ENCODE data around the gene DDX11. TPM values are rescaled to one million over a fixed set of nuclear protein-coding genes. Genes with fewer than 3 reads are reported as not detected.
"Not testable (repeated sequence)": the region's sequence is repeated elsewhere in the genome, so short reads cannot be mapped to it uniquely, and the experiment has no call there.

DDX11 gene
- total RNA-seq (10 to 100 TPM in 2 of 10 donors, 1 to 10 TPM in 8; 3.0 to 13.4 (median 5.8) TPM), polyA plus RNA-seq (10 to 100 TPM in 1 of 2 donors, 1 to 10 TPM in 1; 5.4 to 16.1 TPM)
- long read RNA-seq, donor 1, partial matches to known transcripts: 1 of 9 reads
- long read RNA-seq, donor 1, other reads (novel, unspliced or antisense): 7 of 9 reads
- long read RNA-seq, donor 2, partial matches to known transcripts: 0 of 1 reads
- long read RNA-seq, donor 2, other reads (novel, unspliced or antisense): 1 of 1 reads
- long read RNA-seq, donor 3, partial matches to known transcripts: 2 of 9 reads
- long read RNA-seq, donor 3, other reads (novel, unspliced or antisense): 7 of 9 reads

- WGBS, 2 donors: 0 to 1% methylated on average over 58 of the region's 58 CpGs
- DNase-seq (peak; percentile 89 to 90), ATAC-seq (peak; percentile 96 to 99 (median 98))
- intact Hi-C loops (cut with DNase I); H3K27me3 ChIP-seq; H3K36me3 ChIP-seq; H3K9me3 ChIP-seq: not testable (repeated sequence)
- Histone ChIP-seq H3K27ac (peak within 1 kb of the TSS in 9 of 10 donors; percentile 21 to 89 (median 78)), H3K4me1 (peaks cover 0 to 12% (median 5%) of the 10 kb centered on the region in 9 donors), H3K4me3 (peak within 1 kb of the TSS; percentile 33 to 89 (median 66))
Observed at GRCh38 chr12:31073527-31074332, at the start of gene DDX11. TSS of gene DDX11 (plus strand) at chr12:31073860. CDS start at chr12:31078394, 4,534 bp downstream.

- DNase-seq (no peak), ATAC-seq (no peak)
- no peak for TF ChIP-seq CTCF (IDR thresholded peaks at IDR 0.05)
- Histone ChIP-seq H3K27ac (no peak overlapping the region), H3K4me1 (peaks cover 0 to 21% (median 13%) of the 10 kb centered on the region in 9 donors), H3K36me3 (no peaks in the 10 kb centered on the region), H3K27me3 (no peaks in the 10 kb centered on the region), H3K4me3 (no peak overlapping the region), H3K9me3 (no peaks in the 10 kb centered on the region)
- WGBS, 2 donors: 89 to 94% methylated on average over 7 of the region's 7 CpGs
- intact Hi-C loops (cut with DNase I): no loop called here
Observed at GRCh38 chr12:31026202-31026601, 47.5 kb upstream of the DDX11 start.

GRCh38 chr12:31027006-31027405 lies 46.7 kb upstream of the DDX11 start:
- H3K4me3 ChIP-seq; H3K27me3 ChIP-seq; ATAC-seq; H3K36me3 ChIP-seq; H3K9me3 ChIP-seq; H3K27ac ChIP-seq; intact Hi-C loops (cut with DNase I); DNase-seq: not testable (repeated sequence)
- peaks cover 0 to 26% (median 13%) of the 10 kb centered on the region in 9 donors for H3K4me1 ChIP-seq
- 93 to 99% methylated on average over 5 of the region's 5 CpGs for WGBS, 2 donors

GRCh38 chr12:31029468-31029867 lies 44.2 kb upstream of the DDX11 start:
- no peaks in the 10 kb centered on the region for H3K9me3 ChIP-seq
- WGBS, 2 donors: 42 to 58% methylated on average over 11 of the region's 11 CpGs
- ATAC-seq: peak in 5 of 8 donors; percentile 19 to 46 (median 32)
- no peak for TF ChIP-seq CTCF (IDR thresholded peaks at IDR 0.05)
- intact Hi-C loops (cut with DNase I): no loop called here
- no peaks in the 10 kb centered on the region for H3K36me3 ChIP-seq
- H3K4me3 ChIP-seq: peak overlapping the region in 2 of 10 donors; percentile 3 to 4
- peak overlapping the region in 8 of 10 donors; percentile 38 to 79 (median 64) for H3K27ac ChIP-seq
- DNase-seq: no peak
- peaks cover 0 to 46% (median 18%) of the 10 kb centered on the region in 9 donors for H3K4me1 ChIP-seq
- H3K27me3 ChIP-seq: no peaks in the 10 kb centered on the region

- Histone ChIP-seq H3K4me3 (peak overlapping the region in 2 of 10 donors; percentile 3 to 4), H3K27ac (peak overlapping the region in 8 of 10 donors; percentile 38 to 79 (median 64)), H3K9me3 (no peaks in the 10 kb centered on the region), H3K4me1 (peaks cover 0 to 46% (median 18%) of the 10 kb centered on the region in 9 donors), H3K36me3 (no peaks in the 10 kb centered on the region), H3K27me3 (no peaks in the 10 kb centered on the region)
- WGBS, 2 donors: 15 to 33% methylated on average over 6 of the region's 6 CpGs
- TF ChIP-seq CTCF (IDR thresholded peaks at IDR 0.05): no peak
- intact Hi-C loops (cut with DNase I): no loop called here
- ATAC-seq (peak; percentile 89 to 96 (median 95)), DNase-seq (peak; percentile 58 to 76)
Observed at GRCh38 chr12:31029916-31030562, 43.6 kb upstream of the DDX11 start.

Measured in heart right ventricle (tissue), 16 donors.